HL-60 (cell line): ENCODE data around the gene POR.

Experiments used
- DNase-seq, 2 experiments: peaks; one replicate each; pipeline ENCODE4 v3.0.0-alpha.2; 2010 to 2020; ENCODE audit warnings: low read depth in 1 of 2, low spot score in 1 of 2
- H3K27ac ChIP-seq: fragments of 250-450 bp; sonication (Bioruptor Pico); replicated peaks from 2 replicates; pipeline ENCODE4 v1.5.1; 2020; ENCODE audit warnings: mild to moderate bottlenecking, moderate library complexity
- H3K27me3 ChIP-seq: fragments of 250-450 bp; sonication (Bioruptor Pico); 2 replicates; pipeline ENCODE4 v1.5.1; 2021; ENCODE audit warnings: mild to moderate bottlenecking, moderate library complexity; ENCODE audit not compliant: insufficient read depth, poor library complexity, severe bottlenecking
- H3K4me3 ChIP-seq: replicated peaks from 2 replicates; pipeline ENCODE4 v1.5.1; 2011; ENCODE audit warnings: mild to moderate bottlenecking, control low read depth, low read length; ENCODE audit not compliant: insufficient read depth
- GABPA ChIP-seq: IDR thresholded peaks from 2 replicates; pipeline ENCODE4 v1.6.1; 2012; ENCODE audit warnings: low read depth
- POLR2AphosphoS5 ChIP-seq: IDR thresholded peaks from 2 replicates; pipeline ENCODE4 v1.6.1; 2012; ENCODE audit warnings: low read depth
- SPI1 ChIP-seq: IDR thresholded peaks from 2 replicates; pipeline ENCODE4 v1.6.1; 2012; ENCODE audit warnings: low read depth, mild to moderate bottlenecking, borderline replicate concordance
- TF ChIP-seq, protein P1 (sequence below): IDR thresholded peaks from 2 replicates; pipeline ENCODE4 v1.6.1; 2012; ENCODE audit warnings: low read depth; ENCODE audit not compliant: insufficient replicate concordance
- TF ChIP-seq, protein P2 (sequence below): IDR thresholded peaks from one replicate; pipeline ENCODE4 v1.5.1; 2011; ENCODE audit warnings: low read length, control low read depth, inconsistent platforms; ENCODE audit not compliant: insufficient read depth

The POR gene

GRCh38 chr7:75984130-75985008 is 69.4 kb downstream of the POR start:
- no peak overlapping the region for H3K27ac ChIP-seq
- H3K27me3 ChIP-seq: no peaks in the 10 kb centered on the region
- DNase-seq: no peak
- TF ChIP-seq POLR2AphosphoS5: no peak
- TF ChIP-seq SPI1: no peak
- TF ChIP-seq, protein P1, sequence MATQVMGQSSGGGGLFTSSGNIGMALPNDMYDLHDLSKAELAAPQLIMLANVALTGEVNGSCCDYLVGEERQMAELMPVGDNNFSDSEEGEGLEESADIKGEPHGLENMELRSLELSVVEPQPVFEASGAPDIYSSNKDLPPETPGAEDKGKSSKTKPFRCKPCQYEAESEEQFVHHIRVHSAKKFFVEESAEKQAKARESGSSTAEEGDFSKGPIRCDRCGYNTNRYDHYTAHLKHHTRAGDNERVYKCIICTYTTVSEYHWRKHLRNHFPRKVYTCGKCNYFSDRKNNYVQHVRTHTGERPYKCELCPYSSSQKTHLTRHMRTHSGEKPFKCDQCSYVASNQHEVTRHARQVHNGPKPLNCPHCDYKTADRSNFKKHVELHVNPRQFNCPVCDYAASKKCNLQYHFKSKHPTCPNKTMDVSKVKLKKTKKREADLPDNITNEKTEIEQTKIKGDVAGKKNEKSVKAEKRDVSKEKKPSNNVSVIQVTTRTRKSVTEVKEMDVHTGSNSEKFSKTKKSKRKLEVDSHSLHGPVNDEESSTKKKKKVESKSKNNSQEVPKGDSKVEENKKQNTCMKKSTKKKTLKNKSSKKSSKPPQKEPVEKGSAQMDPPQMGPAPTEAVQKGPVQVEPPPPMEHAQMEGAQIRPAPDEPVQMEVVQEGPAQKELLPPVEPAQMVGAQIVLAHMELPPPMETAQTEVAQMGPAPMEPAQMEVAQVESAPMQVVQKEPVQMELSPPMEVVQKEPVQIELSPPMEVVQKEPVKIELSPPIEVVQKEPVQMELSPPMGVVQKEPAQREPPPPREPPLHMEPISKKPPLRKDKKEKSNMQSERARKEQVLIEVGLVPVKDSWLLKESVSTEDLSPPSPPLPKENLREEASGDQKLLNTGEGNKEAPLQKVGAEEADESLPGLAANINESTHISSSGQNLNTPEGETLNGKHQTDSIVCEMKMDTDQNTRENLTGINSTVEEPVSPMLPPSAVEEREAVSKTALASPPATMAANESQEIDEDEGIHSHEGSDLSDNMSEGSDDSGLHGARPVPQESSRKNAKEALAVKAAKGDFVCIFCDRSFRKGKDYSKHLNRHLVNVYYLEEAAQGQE: no peak
- no peak for TF ChIP-seq GABPA
- TF ChIP-seq, protein P2, sequence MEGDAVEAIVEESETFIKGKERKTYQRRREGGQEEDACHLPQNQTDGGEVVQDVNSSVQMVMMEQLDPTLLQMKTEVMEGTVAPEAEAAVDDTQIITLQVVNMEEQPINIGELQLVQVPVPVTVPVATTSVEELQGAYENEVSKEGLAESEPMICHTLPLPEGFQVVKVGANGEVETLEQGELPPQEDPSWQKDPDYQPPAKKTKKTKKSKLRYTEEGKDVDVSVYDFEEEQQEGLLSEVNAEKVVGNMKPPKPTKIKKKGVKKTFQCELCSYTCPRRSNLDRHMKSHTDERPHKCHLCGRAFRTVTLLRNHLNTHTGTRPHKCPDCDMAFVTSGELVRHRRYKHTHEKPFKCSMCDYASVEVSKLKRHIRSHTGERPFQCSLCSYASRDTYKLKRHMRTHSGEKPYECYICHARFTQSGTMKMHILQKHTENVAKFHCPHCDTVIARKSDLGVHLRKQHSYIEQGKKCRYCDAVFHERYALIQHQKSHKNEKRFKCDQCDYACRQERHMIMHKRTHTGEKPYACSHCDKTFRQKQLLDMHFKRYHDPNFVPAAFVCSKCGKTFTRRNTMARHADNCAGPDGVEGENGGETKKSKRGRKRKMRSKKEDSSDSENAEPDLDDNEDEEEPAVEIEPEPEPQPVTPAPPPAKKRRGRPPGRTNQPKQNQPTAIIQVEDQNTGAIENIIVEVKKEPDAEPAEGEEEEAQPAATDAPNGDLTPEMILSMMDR: no peak
- no peak overlapping the region for H3K4me3 ChIP-seq

GRCh38 chr7:75985009-75985517 is 70.1 kb downstream of the POR start:
- no peak for DNase-seq
- Histone ChIP-seq H3K27ac (no peak overlapping the region), H3K27me3 (no peaks in the 10 kb centered on the region), H3K4me3 (no peak overlapping the region)
- TF ChIP-seq, protein P2: no peak

- TF ChIP-seq GABPA (no peak), POLR2AphosphoS5 (no peak), SPI1 (no peak)
- TF ChIP-seq, protein P2: no peak
- TF ChIP-seq, protein P1: no peak
- H3K4me3 ChIP-seq: no peak overlapping the region
- no peak overlapping the region for H3K27ac ChIP-seq
- H3K27me3 ChIP-seq: no peaks in the 10 kb centered on the region
- DNase-seq: no peak
These were observed 70.7 kb downstream of the POR start for GRCh38 chr7:75985518-75986146.
